Measurements from ENCODE around the gene CEP20. TPM values are rescaled to one million over a fixed set of nuclear protein-coding genes. Genes with fewer than 3 reads are reported as not detected.

Gene CEP20
- total and polyA plus RNA-seq, 12 donors: 15.2 to 63.8 (median 33.5) TPM

- intact Hi-C loops (cut with DNase I): no loop called here
- H3K9me3 ChIP-seq (replicated peaks in 1 of 3): no peaks in the 10 kb centered on the region
- H3K4me3 ChIP-seq: no peak overlapping the region
- H3K36me3 ChIP-seq (replicated peaks in 1 of 2): peaks cover 0 to 32% of the 10 kb centered on the region in 2 donors
- peaks cover 8 to 10% of the 10 kb centered on the region in 2 donors for H3K4me1 ChIP-seq (replicated peaks in 1 of 2)
- 86 to 91% (median 87%) methylated on average over 5 of the region's 5 CpGs for WGBS, 4 donors
- H3K27me3 ChIP-seq: no peaks in the 10 kb centered on the region
- no peak for DNase-seq
- TF ChIP-seq POLR2A (IDR thresholded peaks at IDR 0.05) (no peak), CTCF (IDR thresholded peaks at IDR 0.05) (no peak)
- H3K27ac ChIP-seq: no peak overlapping the region
Measured at GRCh38 chr16:15870011-15870410, 18.4 kb downstream of the CEP20 start.

- intact Hi-C loops (cut with DNase I): no loop called here
- TF ChIP-seq CTCF (IDR thresholded peaks at IDR 0.05) (no peak), POLR2A (IDR thresholded peaks at IDR 0.05) (no peak)
- Histone ChIP-seq H3K4me3 (no peak overlapping the region), H3K27ac (no peak overlapping the region), H3K27me3 (no peaks in the 10 kb centered on the region), H3K36me3 (replicated peaks in 1 of 2) (peaks cover 0 to 22% of the 10 kb centered on the region in 2 donors), H3K9me3 (replicated peaks in 1 of 3) (no peaks in the 10 kb centered on the region), H3K4me1 (replicated peaks in 1 of 2) (no peaks in the 10 kb centered on the region)
- WGBS, 4 donors: 85 to 92% (median 90%) methylated on average over 5 of the region's 5 CpGs
- DNase-seq: no peak
Measured at GRCh38 chr16:15866451-15866850, 22.0 kb downstream of the CEP20 start.

GRCh38 chr16:15865742-15866141 lies 22.7 kb downstream of the CEP20 start:
- H3K9me3 ChIP-seq (replicated peaks in 1 of 3): no peaks in the 10 kb centered on the region
- no peaks in the 10 kb centered on the region for H3K4me1 ChIP-seq (replicated peaks in 1 of 2)
- no peak for DNase-seq
- H3K27ac ChIP-seq: no peak overlapping the region
- H3K4me3 ChIP-seq: no peak overlapping the region
- no peak for TF ChIP-seq POLR2A (IDR thresholded peaks at IDR 0.05)
- no peak for TF ChIP-seq CTCF (IDR thresholded peaks at IDR 0.05)
- intact Hi-C loops (cut with DNase I): no loop called here
- peaks cover 0 to 15% of the 10 kb centered on the region in 2 donors for H3K36me3 ChIP-seq (replicated peaks in 1 of 2)
- no peaks in the 10 kb centered on the region for H3K27me3 ChIP-seq
- WGBS, 4 donors: 80 to 84% (median 83%) methylated on average over 7 of the region's 7 CpGs

- Histone ChIP-seq H3K9me3 (replicated peaks in 1 of 3) (no peaks in the 10 kb centered on the region), H3K4me3 (no peak overlapping the region), H3K27ac (no peak overlapping the region), H3K27me3 (no peaks in the 10 kb centered on the region), H3K4me1 (replicated peaks in 1 of 2) (no peaks in the 10 kb centered on the region), H3K36me3 (replicated peaks in 1 of 2) (peaks cover 0 to 15% of the 10 kb centered on the region in 2 donors)
- WGBS, 4 donors: 89 to 97% (median 95%) methylated on average over 5 of the region's 5 CpGs
- TF ChIP-seq CTCF (IDR thresholded peaks at IDR 0.05): no peak
- no peak for TF ChIP-seq POLR2A (IDR thresholded peaks at IDR 0.05)
- intact Hi-C loops (cut with DNase I): no loop called here
- DNase-seq: no peak
Measured at GRCh38 chr16:15864939-15865338, 23.5 kb downstream of the CEP20 start.

All from adrenal gland (tissue), 12 donors.